Adrenal gland (tissue), 12 donors: ENCODE data around the gene CADPS. TPM values are rescaled to one million over a fixed set of nuclear protein-coding genes. Genes with fewer than 3 reads are reported as not detected.

Source experiments
- DNase-seq, 7 donors: peaks; one replicate each; pipeline ENCODE4 v3.0.0-alpha.2; 2019 to 2020
- H3K27ac ChIP-seq, 5 donors: fragments of 200-600 bp; sonication (generic) in 4 of 5; 1 replicate in 3 of 5; 2 replicates in 2 of 5; pipeline versions ENCODE4 v1.5.1 to v1.8.0; 2016 to 2020; ENCODE audit warnings: mild to moderate bottlenecking in 1 of 5
- H3K27me3 ChIP-seq: fragments of 200-600 bp; 2 replicates; pipeline ENCODE4 v1.8.0; 2021
- H3K36me3 ChIP-seq, 2 donors: fragments of 200-600 bp; replicated peaks in 1 of 2; 1 replicate in 1 of 2; 2 replicates in 1 of 2; pipeline versions ENCODE4 v1.5.1 to v1.8.0; 2018 to 2022
- H3K4me1 ChIP-seq, 2 donors: fragments of 200-600 bp; replicated peaks in 1 of 2; 1 replicate in 1 of 2; 2 replicates in 1 of 2; pipeline versions ENCODE4 v1.5.1 to v1.8.0; 2018 to 2021
- H3K4me3 ChIP-seq, 4 donors: fragments of 200-600 bp; sonication (generic) in 3 of 4; one replicate each; pipeline ENCODE4 v1.5.1; 2016 to 2018
- H3K9me3 ChIP-seq, 3 donors: fragments of 200-600 bp; sonication (generic) in 1 of 3; replicated peaks in 1 of 3; 1 replicate in 2 of 3; 2 replicates in 1 of 3; pipeline versions ENCODE4 v1.5.1 to v1.8.0; 2016 to 2021
- CTCF ChIP-seq, 6 experiments: fragments of 450-650 bp in 4 of 6; fragments of 200-600 bp in 2 of 6; sonication (generic) in 1 of 6; IDR thresholded peaks; 1 replicate in 5 of 6; 2 replicates in 1 of 6; pipeline versions ENCODE4 v1.5.1 to v1.8.0; 2016 to 2021; ENCODE audit warnings: antibody characterized with exemption in 6 of 6, mild to moderate bottlenecking in 2 of 6, moderate library complexity in 1 of 6
- POLR2A ChIP-seq, 2 donors: fragments of 450-650 bp; IDR thresholded peaks; one replicate each; pipeline ENCODE4 v1.6.1; 2017; ENCODE audit warnings: antibody characterized with exemption in 2 of 2, mild to moderate bottlenecking in 2 of 2, moderate library complexity in 1 of 2
- WGBS, 4 donors: extraction: QIAGEN DNeasy Blood & Tissue Kit in 2 of 4; methylation state at CpG; one replicate each; pipeline versions ENCODE4 v1.1.5 to v1.1.7; 2013 to 2017; 5-methylcytosine and 5-hydroxymethylcytosine counted together
- intact Hi-C, 2 donors: fragments of 100-400 bp; cut with DNase I; formaldehyde crosslinking; loops; one replicate each; pipeline versions ENCODE4 v1.14.1 to v1.15.0; 2022 to 2023
- polyA plus RNA-seq, 3 donors: library from polyadenylated mRNA; stranded (reverse); fragments of 200-250 nt in 2 of 3; fragments of 350-450 nt in 1 of 3; fragmentation: Illumina TruSeq in 1 of 3; extraction: RNeasy Lipid Tissue Mini Kit (QIAGEN cat#74804) in 1 of 3; gene quantifications; one replicate each; pipeline ENCODE4 v1.2.3, GENCODE V29; 2013 to 2014
- total RNA-seq, 9 donors: library from RNA; depleted of rRNA in 4 of 9; stranded (reverse); fragments of >200 nt in 4 of 9; fragments of 120-200 nt in 1 of 9; fragmentation: NEBNext Ultra II Directional in 1 of 9; extraction: Animal tissue kit (Norgen Biotek cat#: 25700) in 1 of 9; gene quantifications; one replicate each; pipeline versions ENCODE4 v1.1.0 to v1.2.4, GENCODE V29; 2013 to 2023
- donor health status: healthy with polysubstance abuse.
- donor health status: Bipolar disorder and iron deficiency.
- donor health status: DM: yes; HTN: yes; CAD: no.
- donor health status: DM: no; HTN: no; CAD: no.
- donor health status: DM: no; HTN: no; CAD: no.
- donor health status: DM: yes; HTN: yes; CAD: no.

The CADPS gene
- total and polyA plus RNA-seq, 12 donors, result 0.24 to 36.5 (median 11.2) TPM; not detected in 2

DNA sequence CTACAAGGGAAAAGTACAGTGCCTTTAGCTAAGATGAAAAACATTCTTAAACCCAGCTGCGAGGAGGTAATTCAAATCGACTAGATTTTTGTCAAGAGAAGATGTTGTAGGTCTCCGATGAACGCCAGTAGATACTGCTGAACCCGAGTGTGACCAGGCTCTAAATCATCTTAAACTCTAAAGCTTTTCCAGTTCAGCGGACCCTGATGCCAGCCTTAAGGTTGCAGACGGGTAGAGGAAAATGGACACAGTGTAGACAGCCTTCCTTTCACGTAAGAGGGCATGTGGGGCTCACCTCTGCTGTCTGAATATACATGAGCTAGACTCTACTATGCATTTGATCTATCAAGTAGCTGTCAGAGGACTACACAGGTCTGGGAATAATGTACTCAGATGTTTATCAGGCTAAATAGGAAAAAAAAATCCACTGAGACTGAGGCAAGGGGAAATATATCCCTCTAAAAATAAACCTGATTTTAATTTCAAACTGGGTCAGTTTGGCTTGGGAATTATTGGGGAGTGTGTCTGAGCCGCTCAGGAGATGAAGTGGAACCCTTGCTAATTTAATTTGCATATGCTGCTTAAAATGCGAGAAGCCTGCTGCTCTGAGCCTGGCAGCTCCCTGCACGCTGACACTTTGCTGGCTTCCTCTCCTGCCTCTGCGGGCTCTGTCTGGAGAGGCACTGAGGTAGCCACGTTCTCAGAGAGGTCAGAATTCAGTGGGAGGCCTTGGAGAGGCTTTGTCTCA is 151.9 kb downstream of the CADPS start:
- DNase-seq, result no peak
- Histone ChIP-seq H3K27me3 (no peaks in the 10 kb centered on the region), H3K4me3 (no peak overlapping the region), H3K36me3 (no peaks in the 10 kb centered on the region), H3K4me1 (no peaks in the 10 kb centered on the region), H3K9me3 (no peaks in the 10 kb centered on the region), H3K27ac (no peak overlapping the region)
- intact Hi-C loops, result no loop called here
- TF ChIP-seq CTCF (IDR thresholded peaks at IDR 0.05) (no peak), POLR2A (IDR thresholded peaks at IDR 0.05) (no peak)
- WGBS, 4 donors, result 40 to 52% (median 44%) methylated on average over 13 of the region's 13 CpGs

DNA sequence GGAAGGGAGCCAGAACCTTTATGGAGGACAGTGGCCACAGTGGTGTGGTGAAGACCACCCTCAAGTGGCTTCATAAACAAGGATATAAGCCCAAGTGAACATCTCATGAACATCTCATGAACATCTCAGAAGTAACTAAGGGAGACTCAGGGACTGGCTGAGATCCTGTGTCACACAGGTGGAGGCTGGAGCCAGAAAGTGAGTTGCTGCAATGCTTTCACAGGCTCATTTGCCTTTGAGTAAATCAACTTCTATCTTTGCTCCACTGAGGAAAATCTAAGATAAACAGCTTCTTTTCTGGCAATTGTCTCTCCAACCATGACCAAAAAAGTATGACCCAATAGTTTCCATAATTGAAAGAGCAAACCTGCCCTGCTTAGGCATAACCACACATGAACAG is 152.9 kb downstream of the CADPS start:
- H3K36me3 ChIP-seq, result no peaks in the 10 kb centered on the region
- intact Hi-C loops, result no loop called here
- no peak overlapping the region for H3K27ac ChIP-seq
- DNase-seq, result no peak
- no peak for TF ChIP-seq CTCF (IDR thresholded peaks at IDR 0.05)
- no peak for TF ChIP-seq POLR2A (IDR thresholded peaks at IDR 0.05)
- no peaks in the 10 kb centered on the region for H3K4me1 ChIP-seq
- no peak overlapping the region for H3K4me3 ChIP-seq
- H3K9me3 ChIP-seq, result no peaks in the 10 kb centered on the region
- no peaks in the 10 kb centered on the region for H3K27me3 ChIP-seq

GRCh38 chr3:62718515-62719320 is 156.5 kb downstream of the CADPS start:
- TF ChIP-seq CTCF (IDR thresholded peaks at IDR 0.05) (no peak), POLR2A (IDR thresholded peaks at IDR 0.05) (no peak)
- intact Hi-C loops, result no loop called here
- Histone ChIP-seq H3K4me3 (no peak overlapping the region), H3K27me3 (no peaks in the 10 kb centered on the region), H3K36me3 (no peaks in the 10 kb centered on the region), H3K4me1 (no peaks in the 10 kb centered on the region), H3K9me3 (no peaks in the 10 kb centered on the region), H3K27ac (no peak overlapping the region)
- DNase-seq, result no peak
- 40 to 71% (median 54%) methylated on average over 6 of the region's 6 CpGs for WGBS, 4 donors

GRCh38 chr3:62718011-62718410 is 157.2 kb downstream of the CADPS start:
- H3K36me3 ChIP-seq, result no peaks in the 10 kb centered on the region
- H3K27me3 ChIP-seq, result no peaks in the 10 kb centered on the region
- no peaks in the 10 kb centered on the region for H3K4me1 ChIP-seq
- H3K9me3 ChIP-seq, result no peaks in the 10 kb centered on the region
- no peak overlapping the region for H3K4me3 ChIP-seq
- TF ChIP-seq POLR2A (IDR thresholded peaks at IDR 0.05), result no peak
- TF ChIP-seq CTCF (IDR thresholded peaks at IDR 0.05), result no peak
- no peak for DNase-seq
- intact Hi-C loops, result no loop called here
- H3K27ac ChIP-seq, result no peak overlapping the region
- 35 to 77% (median 67%) methylated on average over 1 of the region's 1 CpG for WGBS, 4 donors
